ENCODE measurements around the gene RTP3. TPM values are rescaled to one million over a fixed set of nuclear protein-coding genes. Genes with fewer than 3 reads are reported as not detected.

The RTP3 gene
- total and polyA plus RNA-seq, 2 experiments from 2014 or later: 0.16 TPM; not detected in 1

DNA sequence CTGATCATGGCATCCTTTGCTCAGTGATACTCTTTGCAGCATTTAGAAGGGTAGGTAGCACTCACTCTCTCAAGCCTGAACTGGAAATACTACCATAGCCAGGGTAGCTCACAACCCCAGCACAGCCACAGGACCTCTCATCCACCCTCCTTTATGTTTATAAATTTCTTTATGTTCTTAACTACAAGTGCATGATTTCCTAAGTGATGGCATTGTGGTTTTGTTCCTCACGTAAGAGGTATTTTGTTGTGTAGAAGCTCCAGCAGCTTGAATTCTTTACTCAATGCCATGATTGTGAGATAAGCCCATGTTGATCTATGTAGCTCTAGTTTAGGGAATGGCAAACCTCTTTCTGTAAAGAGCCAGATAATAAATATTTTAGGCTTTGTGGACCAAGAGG is 7.9 kb upstream of the RTP3 start (continued):
- TF ChIP-seq, protein P1, sequence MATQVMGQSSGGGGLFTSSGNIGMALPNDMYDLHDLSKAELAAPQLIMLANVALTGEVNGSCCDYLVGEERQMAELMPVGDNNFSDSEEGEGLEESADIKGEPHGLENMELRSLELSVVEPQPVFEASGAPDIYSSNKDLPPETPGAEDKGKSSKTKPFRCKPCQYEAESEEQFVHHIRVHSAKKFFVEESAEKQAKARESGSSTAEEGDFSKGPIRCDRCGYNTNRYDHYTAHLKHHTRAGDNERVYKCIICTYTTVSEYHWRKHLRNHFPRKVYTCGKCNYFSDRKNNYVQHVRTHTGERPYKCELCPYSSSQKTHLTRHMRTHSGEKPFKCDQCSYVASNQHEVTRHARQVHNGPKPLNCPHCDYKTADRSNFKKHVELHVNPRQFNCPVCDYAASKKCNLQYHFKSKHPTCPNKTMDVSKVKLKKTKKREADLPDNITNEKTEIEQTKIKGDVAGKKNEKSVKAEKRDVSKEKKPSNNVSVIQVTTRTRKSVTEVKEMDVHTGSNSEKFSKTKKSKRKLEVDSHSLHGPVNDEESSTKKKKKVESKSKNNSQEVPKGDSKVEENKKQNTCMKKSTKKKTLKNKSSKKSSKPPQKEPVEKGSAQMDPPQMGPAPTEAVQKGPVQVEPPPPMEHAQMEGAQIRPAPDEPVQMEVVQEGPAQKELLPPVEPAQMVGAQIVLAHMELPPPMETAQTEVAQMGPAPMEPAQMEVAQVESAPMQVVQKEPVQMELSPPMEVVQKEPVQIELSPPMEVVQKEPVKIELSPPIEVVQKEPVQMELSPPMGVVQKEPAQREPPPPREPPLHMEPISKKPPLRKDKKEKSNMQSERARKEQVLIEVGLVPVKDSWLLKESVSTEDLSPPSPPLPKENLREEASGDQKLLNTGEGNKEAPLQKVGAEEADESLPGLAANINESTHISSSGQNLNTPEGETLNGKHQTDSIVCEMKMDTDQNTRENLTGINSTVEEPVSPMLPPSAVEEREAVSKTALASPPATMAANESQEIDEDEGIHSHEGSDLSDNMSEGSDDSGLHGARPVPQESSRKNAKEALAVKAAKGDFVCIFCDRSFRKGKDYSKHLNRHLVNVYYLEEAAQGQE (IDR thresholded peaks at IDR 0.05; ENCODE audit: unreplicated experiment): no peak
- TF ChIP-seq, protein P2, sequence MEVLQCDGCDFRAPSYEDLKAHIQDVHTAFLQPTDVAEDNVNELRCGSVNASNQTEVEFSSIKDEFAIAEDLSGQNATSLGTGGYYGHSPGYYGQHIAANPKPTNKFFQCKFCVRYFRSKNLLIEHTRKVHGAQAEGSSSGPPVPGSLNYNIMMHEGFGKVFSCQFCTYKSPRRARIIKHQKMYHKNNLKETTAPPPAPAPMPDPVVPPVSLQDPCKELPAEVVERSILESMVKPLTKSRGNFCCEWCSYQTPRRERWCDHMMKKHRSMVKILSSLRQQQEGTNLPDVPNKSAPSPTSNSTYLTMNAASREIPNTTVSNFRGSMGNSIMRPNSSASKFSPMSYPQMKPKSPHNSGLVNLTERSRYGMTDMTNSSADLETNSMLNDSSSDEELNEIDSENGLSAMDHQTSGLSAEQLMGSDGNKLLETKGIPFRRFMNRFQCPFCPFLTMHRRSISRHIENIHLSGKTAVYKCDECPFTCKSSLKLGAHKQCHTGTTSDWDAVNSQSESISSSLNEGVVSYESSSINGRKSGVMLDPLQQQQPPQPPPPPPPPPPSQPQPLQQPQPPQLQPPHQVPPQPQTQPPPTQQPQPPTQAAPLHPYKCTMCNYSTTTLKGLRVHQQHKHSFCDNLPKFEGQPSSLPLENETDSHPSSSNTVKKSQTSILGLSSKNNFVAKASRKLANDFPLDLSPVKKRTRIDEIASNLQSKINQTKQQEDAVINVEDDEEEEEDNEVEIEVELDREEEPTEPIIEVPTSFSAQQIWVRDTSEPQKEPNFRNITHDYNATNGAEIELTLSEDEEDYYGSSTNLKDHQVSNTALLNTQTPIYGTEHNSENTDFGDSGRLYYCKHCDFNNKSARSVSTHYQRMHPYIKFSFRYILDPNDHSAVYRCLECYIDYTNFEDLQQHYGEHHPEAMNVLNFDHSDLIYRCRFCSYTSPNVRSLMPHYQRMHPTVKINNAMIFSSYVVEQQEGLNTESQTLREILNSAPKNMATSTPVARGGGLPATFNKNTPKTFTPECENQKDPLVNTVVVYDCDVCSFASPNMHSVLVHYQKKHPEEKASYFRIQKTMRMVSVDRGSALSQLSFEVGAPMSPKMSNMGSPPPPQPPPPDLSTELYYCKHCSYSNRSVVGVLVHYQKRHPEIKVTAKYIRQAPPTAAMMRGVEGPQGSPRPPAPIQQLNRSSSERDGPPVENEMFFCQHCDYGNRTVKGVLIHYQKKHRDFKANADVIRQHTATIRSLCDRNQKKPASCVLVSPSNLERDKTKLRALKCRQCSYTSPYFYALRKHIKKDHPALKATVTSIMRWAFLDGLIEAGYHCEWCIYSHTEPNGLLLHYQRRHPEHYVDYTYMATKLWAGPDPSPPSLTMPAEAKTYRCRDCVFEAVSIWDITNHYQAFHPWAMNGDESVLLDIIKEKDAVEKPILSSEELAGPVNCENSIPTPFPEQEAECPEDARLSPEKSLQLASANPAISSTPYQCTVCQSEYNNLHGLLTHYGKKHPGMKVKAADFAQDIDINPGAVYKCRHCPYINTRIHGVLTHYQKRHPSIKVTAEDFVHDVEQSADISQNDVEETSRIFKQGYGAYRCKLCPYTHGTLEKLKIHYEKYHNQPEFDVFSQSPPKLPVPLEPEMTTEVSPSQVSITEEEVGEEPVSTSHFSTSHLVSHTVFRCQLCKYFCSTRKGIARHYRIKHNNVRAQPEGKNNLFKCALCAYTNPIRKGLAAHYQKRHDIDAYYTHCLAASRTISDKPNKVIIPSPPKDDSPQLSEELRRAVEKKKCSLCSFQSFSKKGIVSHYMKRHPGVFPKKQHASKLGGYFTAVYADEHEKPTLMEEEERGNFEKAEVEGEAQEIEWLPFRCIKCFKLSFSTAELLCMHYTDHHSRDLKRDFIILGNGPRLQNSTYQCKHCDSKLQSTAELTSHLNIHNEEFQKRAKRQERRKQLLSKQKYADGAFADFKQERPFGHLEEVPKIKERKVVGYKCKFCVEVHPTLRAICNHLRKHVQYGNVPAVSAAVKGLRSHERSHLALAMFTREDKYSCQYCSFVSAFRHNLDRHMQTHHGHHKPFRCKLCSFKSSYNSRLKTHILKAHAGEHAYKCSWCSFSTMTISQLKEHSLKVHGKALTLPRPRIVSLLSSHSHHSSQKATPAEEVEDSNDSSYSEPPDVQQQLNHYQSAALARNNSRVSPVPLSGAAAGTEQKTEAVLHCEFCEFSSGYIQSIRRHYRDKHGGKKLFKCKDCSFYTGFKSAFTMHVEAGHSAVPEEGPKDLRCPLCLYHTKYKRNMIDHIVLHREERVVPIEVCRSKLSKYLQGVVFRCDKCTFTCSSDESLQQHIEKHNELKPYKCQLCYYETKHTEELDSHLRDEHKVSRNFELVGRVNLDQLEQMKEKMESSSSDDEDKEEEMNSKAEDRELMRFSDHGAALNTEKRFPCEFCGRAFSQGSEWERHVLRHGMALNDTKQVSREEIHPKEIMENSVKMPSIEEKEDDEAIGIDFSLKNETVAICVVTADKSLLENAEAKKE (CRISPR knock-in tag; IDR thresholded peaks at IDR 0.05): no peak

DNA sequence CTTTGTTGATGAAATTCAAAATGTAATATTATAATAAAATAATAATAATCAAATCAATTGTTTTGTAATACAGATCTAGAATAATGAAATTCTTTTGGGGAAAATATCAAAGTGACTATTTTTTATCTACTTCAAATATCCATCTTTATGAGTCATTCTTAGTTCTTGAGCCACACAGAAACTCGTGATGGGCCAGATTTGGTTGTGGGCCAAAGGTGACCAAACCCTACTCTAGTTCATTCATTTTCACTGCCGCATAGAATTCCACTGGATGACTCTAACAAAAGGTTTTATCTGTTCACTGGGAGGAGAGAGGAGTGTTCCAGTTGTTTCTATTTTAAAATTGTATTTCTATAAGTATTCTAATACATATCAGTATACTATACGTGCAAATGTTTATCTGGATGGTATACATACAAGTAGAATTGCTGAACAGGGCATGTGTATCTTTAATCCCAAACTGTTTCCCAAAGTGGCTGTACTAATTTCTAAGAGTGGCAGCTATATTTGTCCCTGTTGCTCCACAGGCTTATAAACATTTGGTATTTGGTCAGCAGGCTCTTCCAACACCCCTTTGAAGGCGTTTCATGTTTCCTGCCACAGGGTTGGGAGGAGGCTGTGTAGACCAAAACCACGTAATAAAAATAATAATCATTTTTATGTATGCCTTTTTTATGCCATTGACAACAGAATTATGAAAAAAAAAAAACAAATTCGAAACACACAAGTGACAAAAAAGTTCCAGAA is 7.3 kb upstream of the RTP3 start:
- ATAC-seq (no peak), DNase-seq (ENCODE audit: low spot score) (no peak)
- Histone ChIP-seq H3K36me3 (ENCODE audit: insufficient read depth) (no peaks in the 10 kb centered on the region; the same call in 1 of the 2 replicates), H3K4me1 (ENCODE audit: insufficient read depth) (peaks cover 11% of the 10 kb centered on the region), H3K79me2 (replicated peaks; ENCODE audit: insufficient read depth) (no peaks in the 10 kb centered on the region), H2AFZ (no peak overlapping the region), H4K20me1 (replicated peaks; ENCODE audit: insufficient read depth) (no peaks in the 10 kb centered on the region), H3K4me3 (no peak overlapping the region), H3K9me2 (ENCODE audit: insufficient read depth) (no peaks in the 10 kb centered on the region), H3F3A (replicated peaks; ENCODE audit: low read depth) (peaks cover 5% of the 10 kb centered on the region; the same call in 1 of the 2 replicates), H3K4me2 (no peak overlapping the region), H3K27ac (ENCODE audit: low read depth) (no peak overlapping the region), H3K27me3 (ENCODE audit: insufficient read depth) (no peaks in the 10 kb centered on the region)
- Mint-ChIP-seq H3K9me3 (peaks cover 24% of the 10 kb centered on the region), H3K36me3 (ENCODE audit: low read depth) (peaks cover 12% of the 10 kb centered on the region), H3K4me3 (no peak overlapping the region), H3K27ac (no peak overlapping the region), H3K4me1 (peaks cover 14% of the 10 kb centered on the region), H3K27me3 (ENCODE audit: insufficient read depth, low read depth, poor library complexity) (no peaks in the 10 kb centered on the region)
- TF ChIP-seq NANOG (IDR thresholded peaks at IDR 0.05; ENCODE audit: borderline replicate concordance) (no peak), EZH2phosphoT487 (IDR thresholded peaks at IDR 0.05; ENCODE audit: unreplicated experiment) (no peak)
- TF ChIP-seq, protein P2 (CRISPR knock-in tag; IDR thresholded peaks at IDR 0.05): no peak

All from GM23338 (cell line).